HG02938 (cell line): Measurements from ENCODE around the gene TMEM219.
"Not testable (repeated sequence)": the region's sequence is repeated elsewhere in the genome, so short reads cannot be mapped to it uniquely, and the experiment has no call there.

Source experiments
- ATAC-seq: cut with Tn5 transposase; IDR thresholded peaks from one replicate; pipeline ENCODE4 v1.9.1; 2021; ENCODE audit warnings: mild to moderate bottlenecking, moderate library complexity; ENCODE audit not compliant: unreplicated experiment

Gene TMEM219

DNA sequence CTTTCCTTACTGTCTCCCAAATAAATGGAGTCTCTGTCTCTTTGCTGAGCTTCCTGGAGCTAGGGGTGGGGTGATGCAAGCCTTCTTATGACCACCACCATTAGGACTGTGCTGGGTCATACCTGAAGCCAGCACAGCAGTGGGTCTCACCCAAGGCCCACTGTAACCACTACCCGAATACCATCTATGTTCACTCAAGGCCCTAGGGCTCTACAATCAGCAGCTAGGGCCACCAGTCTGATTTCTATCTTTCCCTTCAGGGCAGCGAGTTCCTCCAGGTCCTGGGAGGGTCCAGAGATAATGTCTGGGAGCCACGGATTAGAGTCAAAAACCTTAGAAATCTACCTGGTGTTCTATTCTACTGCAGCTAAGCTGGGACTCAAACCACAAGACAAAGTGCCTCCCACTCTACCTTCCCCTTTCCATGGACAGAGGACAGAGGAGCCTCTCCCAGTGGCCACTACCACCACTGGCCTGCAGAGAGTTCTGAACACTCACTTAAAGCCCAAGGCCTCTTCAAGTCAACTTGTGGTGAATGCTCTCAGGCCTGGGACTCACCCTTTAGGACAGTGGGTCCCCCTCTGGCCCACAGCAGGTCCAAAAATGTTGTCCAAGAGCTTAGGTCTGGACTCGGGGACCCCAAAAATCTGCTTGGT is 10.9 kb upstream of the TMEM219 start:
- ATAC-seq = no peak

DNA sequence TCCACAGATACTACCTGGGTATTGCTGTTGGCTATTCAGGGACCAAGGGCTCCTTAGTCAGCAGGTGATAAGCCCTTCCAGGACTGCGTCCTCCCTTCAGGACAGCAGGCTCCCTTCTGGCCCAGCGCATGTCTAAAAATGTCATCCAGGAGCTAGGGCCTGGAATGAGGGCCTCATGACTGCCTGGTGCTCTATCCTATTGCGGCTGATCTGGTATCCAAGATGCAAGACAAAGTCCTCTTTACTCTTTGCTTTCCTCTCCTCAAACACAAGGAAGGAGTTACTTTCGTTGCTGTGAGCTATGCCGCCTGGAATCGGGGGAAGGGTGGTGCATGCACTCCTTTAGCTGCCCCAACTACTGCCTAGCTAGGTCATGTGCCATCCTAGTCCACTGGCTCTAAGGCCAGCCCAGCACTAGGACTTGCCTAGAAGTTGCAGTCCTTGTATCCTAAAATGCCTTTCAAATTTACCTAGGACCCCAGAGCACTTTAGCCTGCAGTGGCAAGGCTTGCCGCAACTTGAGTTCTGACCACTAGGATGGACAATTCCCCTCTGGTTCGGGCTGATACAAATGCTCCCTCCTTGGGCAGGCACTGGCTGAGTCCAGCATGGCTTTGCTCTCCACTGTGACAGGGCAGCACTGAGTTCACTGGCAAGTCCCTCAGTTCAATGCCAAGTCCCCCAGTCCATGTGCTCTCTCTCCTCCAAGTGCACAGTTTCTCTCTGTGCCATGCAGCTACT is 10.1 kb upstream of the TMEM219 start:
- ATAC-seq = no peak

DNA sequence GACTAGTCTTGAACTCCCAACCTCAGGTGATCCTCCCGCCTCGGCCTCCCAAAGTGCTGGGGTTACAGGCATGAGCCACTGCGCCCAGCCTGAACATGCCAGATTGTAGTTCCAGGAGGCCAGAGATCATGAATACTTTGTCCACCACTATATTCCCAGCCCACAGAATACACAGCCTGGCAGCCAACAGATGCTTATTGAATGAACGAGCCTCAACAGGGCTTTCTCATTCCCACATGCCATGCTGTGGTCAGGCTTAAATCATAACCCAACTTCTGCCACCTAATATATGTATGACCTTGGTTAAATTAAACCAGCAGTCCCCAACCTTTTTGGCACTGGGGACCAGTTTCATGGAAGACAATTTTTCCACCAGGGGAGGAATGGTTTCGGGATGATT is 3.1 kb upstream of the TMEM219 start:
- no peak for ATAC-seq

DNA sequence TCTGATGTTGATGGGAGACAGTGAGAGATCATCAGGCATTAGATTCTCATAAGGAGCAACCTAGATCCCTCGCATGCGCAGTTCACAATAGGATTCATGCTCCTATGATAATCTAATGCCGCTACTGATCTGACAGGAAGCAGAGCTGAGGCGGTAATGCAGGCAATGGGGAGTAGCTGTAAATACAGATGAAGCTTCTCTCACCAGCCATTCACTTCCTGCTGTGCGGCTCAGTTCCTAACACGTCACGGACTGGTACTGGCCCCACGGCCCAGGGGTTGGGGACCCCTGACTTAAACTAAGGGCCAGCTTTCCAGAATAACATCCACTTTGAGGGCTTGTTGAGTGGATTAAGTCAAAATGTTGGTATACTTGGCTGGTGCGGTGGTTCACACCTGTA is 2.6 kb upstream of the TMEM219 start:
- ATAC-seq = no peak

DNA sequence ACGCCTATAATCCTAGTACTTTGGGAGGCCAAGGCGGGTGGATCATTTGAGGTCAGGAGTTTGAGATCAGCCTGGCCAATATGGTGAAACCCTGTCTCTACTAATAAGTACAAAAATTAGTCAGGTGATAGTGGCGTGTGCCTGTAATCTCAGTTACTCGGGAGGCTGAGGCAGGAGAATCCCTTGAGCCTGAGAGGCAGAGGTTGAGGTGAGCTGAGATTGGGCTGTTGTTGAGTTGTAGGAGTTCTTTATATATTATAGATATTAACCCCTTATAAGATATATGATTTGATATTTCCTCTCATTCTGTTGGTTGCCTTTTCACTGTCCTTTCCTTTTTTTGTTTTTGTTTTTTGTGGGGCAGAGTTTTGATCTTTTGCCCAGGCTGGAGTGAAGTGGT is 2.1 kb upstream of the TMEM219 start:
- not testable (repeated sequence) for ATAC-seq

DNA sequence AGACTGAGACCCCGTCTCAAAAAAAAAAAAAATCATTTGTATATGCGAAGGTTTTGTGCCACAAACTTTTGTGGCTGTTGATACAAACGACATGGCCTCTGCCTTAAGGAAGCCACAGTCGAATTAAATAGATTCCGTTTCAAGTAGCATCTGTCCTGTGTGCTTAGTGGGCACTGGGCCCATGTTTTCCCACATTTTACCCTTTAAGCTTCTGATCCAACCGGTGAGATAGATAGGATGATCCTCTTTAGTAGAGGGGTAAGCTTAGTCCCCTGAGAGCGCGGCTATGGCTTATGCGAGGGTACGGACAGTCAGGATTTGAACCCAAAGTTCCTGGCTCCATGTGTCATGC is 776 bp upstream of the TMEM219 start:
- ATAC-seq = no peak

DNA sequence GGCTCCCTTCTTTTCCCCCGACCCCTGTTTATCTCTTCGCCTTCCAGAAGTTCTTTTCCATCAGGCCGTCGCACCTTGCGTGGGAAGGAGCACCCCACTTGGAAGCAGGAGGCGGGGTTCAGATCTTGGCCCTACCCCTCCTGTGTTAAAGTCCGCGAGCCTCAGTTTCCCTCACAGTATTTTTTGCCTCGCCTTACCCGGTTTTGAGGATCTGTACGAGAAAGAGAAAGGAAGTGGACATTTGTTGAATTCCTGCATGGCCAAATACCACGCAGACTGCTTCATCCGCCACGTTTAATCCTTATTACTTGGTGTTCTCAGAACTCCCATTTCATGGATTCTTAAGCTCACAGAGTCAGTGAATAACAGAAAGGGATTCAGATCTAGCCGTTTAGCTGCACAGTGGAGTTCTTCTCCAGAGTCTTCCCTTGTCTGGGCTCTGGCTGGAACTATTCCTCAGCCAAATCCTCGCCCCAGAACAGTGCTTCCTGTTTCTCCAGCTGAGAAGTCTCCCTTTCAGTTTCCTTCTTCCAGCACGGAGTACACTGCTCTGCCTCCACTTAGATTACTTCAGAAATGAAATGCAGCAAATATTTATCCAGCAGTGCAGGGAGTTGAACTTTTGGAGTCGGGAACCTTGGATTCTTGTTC is 590 bp downstream of the TMEM219 start:
- no peak for ATAC-seq

DNA sequence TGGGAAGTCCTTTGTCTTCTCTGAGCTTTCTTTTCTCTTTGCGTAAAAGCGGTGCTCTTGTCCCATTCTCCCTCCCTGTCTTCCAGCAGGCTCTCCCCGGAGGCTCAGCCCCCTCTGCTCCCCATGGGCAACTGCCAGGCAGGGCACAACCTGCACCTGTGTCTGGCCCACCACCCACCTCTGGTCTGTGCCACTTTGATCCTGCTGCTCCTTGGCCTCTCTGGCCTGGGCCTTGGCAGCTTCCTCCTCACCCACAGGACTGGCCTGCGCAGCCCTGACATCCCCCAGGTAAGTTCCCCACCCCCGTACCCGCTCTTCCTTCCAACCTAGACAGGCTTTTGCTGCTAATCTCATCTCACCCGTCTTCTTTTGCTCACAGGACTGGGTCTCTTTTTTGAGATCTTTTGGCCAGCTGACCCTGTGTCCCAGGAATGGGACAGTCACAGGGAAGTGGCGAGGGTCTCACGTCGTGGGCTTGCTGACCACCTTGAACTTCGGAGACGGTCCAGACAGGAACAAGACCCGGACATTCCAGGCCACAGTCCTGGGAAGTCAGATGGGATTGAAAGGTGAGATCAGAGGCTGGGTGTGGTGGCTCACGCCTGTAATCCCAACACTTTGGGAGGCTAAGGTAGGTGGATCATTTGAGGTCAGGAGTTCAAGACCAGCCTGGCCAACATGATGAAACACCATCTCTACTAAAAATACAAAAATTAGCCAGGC is 1.3 kb downstream of the TMEM219 start:
- ATAC-seq = no peak

DNA sequence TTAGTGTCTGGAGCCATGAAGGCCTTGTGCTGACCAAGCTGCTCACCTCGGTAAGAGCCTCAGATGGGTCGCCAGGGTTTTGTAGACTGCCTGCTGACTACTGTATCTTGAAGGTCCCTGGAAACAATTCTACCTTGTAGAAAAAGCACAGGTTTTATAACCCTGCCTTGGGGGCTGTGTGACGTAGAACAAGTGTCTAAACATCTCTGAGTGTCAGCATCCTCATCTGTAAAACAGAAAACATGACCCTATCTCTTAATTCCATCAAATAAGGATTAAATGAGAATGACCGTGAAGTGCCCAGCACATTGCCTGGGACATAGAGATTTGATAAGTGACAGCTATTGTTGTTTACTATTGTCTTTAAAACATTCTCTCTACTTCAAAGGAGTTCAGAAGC is 6.3 kb downstream of the TMEM219 start:
- ATAC-seq = no peak

DNA sequence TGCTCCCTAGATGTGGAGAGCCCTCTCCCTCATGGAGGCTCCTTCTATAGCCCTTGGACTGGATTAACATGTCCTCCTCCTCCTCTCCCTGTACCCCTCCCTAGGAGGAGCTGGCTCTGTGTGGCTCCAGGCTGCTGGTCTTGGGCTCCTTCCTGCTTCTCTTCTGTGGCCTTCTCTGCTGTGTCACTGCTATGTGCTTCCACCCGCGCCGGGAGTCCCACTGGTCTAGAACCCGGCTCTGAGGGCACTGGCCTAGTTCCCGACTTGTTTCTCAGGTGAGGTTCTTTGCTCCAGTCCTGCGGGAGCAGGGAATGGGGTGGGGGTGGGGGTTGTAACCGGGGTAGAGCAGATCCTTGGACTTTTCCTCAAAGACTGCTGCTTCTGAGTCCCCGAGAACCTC is 9.4 kb downstream of the TMEM219 start:
- no peak for ATAC-seq

DNA sequence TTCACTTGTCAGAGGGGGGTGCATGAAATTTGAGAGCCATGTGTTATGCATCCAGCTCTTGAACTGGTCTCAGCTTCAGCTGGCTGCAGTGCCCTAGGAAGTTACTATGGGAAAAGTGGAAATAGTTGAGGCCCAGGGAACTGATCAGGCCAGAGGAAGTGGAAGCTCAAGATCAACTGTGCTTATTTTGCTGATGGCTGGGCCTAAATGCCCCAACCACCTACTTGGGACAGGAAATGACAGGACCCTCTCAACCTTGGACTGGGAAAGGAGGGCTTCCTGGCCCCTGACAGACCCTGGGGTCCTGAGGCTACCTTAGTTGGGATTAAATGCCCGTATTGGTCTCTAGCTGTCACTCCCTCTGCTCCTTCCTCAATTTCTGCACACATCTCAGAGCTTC is 10.6 kb downstream of the TMEM219 start:
- ATAC-seq = no peak

DNA sequence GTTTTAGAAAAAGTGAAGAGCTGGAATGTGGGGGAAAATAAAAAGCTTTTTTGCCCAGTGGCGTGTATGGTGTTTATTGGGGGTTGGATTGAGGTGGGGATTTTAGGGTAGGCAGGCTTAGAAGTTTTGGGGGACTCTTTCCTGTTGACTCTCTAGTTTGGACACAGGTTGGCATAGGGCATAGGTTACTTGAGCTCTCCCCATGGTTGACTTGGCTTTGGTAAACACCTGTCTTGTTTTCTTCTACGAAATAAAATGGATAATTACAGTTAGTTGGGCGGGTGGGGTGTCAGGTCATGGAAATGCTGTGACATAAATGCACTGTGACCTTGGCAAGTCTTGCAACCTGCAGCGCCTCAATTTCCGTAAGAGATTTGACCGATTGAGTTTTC is 11.1 kb downstream of the TMEM219 start:
- ATAC-seq = no peak

DNA sequence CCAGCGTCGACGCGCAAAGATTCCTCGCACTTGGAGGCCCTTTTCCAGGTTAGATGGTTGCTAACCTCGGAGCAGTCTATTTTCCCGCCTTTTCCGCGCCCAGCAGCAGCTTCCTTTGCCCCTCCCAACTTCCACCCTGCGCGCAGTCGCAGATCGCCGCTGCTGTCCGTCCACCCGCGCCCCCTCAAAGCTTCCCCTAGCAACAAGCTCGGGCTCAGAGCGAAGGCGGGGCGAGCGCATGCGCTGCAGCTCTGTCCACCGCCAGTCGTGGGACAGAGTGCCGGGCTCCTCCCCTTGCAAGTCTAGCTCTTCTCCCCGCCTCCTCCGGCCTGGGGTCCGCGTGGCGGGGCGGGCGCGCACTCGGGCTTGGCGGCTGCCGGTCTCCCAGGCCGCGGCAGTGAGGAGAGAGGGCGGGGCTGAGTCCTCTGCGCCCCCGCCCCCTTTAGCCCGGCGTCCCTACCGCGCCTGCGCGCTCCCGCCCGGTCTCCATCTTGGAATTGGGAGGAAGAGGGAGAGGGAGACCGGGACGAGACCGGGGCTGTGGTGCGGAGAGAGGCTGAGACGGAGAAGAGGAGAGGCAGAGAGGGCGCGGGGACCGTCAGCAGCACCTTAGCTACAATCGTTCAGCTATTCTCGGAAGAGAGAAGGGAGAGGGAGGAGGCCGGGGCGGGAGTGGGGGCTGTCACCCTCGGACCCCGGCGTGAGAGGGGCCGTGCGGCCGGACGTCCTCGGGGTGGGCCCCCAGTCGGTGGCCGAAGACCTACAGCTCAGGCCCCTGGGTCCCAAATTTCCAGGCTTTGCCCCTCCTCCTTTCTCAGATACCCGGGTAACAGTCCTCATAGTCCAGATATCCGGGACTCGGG is 11.7 kb downstream of the TMEM219 start, which contains the start of gene TAOK2:
TAOK2 (plus strand) TSS at position 485 of the 863 bp plus-strand sequence. CDS start 3,905 bp downstream, outside the sequence.
- ATAC-seq = peak; percentile 91

DNA sequence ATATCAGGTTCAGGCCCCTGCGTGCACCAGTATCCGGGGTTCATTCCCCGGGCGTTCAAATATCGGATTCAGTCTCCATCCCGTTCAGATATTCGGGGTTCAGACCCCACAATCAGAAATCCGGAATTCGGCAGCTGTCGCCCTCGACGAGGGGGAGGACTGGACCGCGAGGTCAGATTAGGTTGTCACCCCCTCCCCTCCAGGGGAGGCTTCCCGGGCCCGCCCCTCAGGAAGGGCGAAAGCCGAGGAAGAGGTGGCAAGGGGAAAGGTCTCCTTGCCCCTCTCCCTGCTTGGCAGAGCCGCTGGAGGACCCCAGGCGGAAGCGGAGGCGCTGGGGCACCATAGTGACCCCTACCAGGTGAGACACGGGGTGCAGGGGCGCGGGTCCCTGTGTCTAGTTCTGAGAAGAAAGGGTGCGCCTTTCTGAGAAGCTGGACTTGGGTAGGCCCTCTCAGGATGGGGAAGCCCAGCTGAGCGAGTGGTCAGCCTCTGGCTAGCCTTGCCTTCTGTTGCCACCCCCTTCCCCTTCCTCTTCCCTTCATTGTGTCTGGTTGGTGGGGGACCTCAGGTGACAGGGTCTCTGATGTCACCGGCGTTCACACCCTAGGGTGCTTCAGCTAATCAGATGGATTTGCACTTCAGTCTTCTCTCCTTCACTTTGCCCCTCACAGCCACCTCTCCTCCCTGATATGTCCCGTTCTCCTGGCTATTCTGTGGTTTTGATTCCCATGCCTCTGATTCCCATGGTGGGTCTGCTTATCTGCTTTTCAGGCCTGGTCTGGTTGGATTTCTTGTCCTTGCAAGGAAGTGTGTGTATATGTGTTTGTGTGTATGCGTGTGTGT is 12.6 kb downstream of the TMEM219 start:
- no peak for ATAC-seq

DNA sequence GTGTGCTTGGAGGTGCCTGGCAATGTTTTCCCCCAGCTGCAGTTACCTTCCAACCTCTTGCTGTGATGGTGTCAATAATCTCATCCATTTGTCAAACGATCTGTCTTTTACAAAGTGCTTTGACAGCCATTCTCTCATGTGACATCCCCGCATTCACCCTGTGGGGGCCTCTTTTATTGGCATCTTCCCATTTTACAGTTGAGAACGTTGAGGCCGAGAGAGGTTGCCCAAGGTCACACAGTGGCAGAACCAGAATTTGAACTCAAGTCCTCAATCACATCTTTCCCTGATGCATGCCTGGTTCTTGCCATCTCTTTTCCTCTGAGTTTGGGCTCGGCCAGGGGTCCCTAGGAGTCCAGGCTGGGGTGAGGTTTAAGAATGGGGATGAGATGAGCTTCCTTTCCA is 13.3 kb downstream of the TMEM219 start:
- ATAC-seq = no peak

DNA sequence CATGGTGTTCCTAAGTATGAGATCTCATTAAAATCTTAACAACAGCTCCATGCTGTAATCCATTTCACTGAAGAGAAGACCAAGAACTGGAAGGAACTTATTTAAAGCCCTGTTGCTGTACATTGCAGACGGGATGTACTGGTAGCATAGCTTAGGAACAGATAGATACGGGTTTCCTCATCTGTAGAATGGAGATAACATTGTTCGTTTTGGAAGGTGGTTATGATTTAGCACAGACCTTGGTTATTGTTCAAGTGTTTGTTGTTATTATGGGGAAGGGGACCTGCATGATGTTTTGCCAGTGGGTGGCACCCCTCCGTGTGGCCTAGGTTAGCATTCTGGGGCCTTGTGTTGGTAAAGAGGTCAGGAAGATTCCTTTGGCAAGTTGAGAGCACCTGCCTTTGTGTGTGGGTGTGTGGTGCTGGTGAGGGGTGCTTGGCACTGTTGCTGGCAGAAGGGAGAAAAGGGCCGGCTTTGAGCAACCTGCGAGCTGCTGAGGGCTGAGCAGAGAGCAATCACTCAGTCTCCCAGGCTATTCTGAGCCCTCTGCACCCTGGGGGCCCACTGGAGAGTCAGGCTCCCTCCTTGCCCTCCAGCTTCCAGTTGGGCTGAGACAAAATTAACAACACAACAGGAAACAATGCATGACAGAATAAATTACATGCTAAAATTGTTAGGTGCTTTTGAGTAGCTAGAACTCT is 14.1 kb downstream of the TMEM219 start:
- no peak for ATAC-seq

DNA sequence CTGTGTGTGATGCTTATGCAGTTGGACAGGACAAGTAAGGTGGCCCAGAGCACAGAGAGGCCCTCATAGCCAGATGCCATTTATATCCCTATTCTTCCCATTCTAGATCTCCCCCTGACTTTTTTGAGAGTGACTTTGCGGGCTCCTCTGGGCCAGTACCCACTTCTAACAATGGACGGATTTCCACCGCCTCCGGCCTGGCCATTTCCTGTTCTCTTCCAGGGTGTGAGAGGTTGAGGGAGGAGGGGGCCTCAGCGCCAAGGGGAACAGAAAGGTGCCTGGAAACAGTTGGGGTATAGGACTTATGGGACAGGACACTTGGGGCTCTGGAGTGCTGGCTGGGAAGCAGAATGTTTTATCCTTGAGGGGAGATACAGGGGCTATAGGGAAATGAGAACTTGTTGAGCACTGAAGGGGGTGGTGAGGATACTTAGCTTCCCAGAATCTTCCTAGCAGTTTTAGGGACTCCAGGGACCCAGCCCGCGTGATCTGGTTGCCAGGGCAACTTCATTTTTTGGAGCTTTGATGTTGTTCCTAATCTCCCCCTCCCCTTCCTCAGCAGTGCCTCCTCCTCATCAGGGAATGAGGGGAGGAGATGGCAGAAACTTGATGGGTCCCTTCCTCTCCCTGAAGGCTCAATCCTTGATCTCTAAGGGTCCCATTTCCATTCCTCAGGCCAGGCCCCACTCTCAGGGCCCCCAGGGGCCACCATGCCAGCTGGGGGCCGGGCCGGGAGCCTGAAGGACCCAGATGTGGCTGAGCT is 15.4 kb downstream of the TMEM219 start:
- no peak for ATAC-seq

DNA sequence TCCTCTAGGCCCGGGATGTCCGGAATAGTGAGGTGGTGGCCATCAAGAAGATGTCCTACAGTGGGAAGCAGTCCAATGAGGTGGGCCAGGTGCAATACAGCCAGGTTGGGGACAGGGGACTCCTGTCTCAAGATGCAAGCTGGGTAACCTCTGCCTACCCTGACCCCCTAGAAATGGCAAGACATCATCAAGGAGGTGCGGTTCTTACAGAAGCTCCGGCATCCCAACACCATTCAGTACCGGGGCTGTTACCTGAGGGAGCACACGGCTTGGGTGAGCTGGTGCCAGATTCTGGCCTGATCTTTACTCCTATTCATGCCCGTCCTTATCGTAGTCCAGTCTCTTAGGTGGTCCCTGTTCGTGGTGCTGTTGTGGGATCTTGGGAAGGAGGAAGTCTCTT is 16.2 kb downstream of the TMEM219 start:
- ATAC-seq = no peak
